Measurements from ENCODE around the gene ABHD16A.

DNA sequence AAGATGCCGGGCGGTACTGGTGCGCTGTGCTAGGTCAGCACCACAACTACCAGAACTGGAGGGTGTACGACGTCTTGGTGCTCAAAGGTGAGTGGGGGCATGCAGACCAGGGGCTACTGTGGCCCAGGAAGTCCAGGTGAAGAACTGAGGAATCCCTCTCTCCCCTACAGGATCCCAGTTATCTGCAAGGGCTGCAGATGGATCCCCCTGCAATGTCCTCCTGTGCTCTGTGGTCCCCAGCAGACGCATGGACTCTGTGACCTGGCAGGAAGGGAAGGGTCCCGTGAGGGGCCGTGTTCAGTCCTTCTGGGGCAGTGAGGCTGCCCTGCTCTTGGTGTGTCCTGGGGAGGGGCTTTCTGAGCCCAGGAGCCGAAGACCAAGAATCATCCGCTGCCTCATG, 4.6 kb upstream of the ABHD16A start:
- TF ChIP-seq CTCF (IDR thresholded peaks at IDR 0.05) (no peak), POLR2A (IDR thresholded peaks at IDR 0.05) (no peak), POLR2AphosphoS5 (IDR thresholded peaks at IDR 0.05) (no peak)

Data from upper lobe of left lung (tissue), 4 donors.